ENCODE results near the gene DOHH.

- TF ChIP-seq POLR2A (conservative IDR thresholded peaks at IDR 0.05) (no peak), JUNB (CRISPR knock-in tag; conservative IDR thresholded peaks at IDR 0.05) (no peak), ELK1 (CRISPR knock-in tag; IDR thresholded peaks at IDR 0.05) (no peak), CEBPB (tag; IDR thresholded peaks at IDR 0.05) (no peak), NCOR1 (IDR thresholded peaks at IDR 0.05) (no peak), NCOA1 (IDR thresholded peaks at IDR 0.05; ENCODE audit: low read depth) (no peak), GABPA (tag; conservative IDR thresholded peaks at IDR 0.05; ENCODE audit: low read depth) (no peak), TARDBP (IDR thresholded peaks at IDR 0.05) (no peak), PRPF4 (IDR thresholded peaks at IDR 0.05; ENCODE audit: insufficient read depth, low read depth, low read length, poor library complexity, severe bottlenecking) (no peak), CTCF (IDR thresholded peaks at IDR 0.05 in 2 of 3, conservative IDR thresholded peaks at IDR 0.05 in 1 of 3; ENCODE audit: insufficient read depth in 2 of 3, low read depth in 1 of 3, low read length in 3 of 3) (no peak)
Observed at GRCh38 chr19:3464587-3465235, 35.8 kb downstream of the DOHH start.
